NCI-H2196 (cell line): ENCODE measurements around the gene FAM107B.
"Not testable (repeated sequence)": the region's sequence is repeated elsewhere in the genome, so short reads cannot be mapped to it uniquely, and the experiment has no call there.

Source experiments
- DNase-seq: peaks from one replicate; lab custom pipeline; 2025; ENCODE audit not compliant: unreplicated experiment; lab: John Stamatoyannopoulos, UW

FAM107B gene

GRCh38 chr10:14774797-14775196 lies at the start of gene FAM107B:
FAM107B (minus strand) TSS chr10:14774897; CDS start chr10:14774663, 234 bp downstream.
- DNase-seq = no peak

- DNase-seq = no peak
Measured at GRCh38 chr10:14823966-14824365, 49.3 kb upstream of the FAM107B start.

GRCh38 chr10:14822879-14823755 lies 48.4 kb upstream of the FAM107B start:
- DNase-seq = peak; percentile 16

GRCh38 chr10:14821635-14822375 lies 47.1 kb upstream of the FAM107B start:
- DNase-seq = no peak

GRCh38 chr10:14820775-14821154 lies 46.1 kb upstream of the FAM107B start:
- no peak for DNase-seq

- no peak for DNase-seq
Measured at GRCh38 chr10:14820010-14820774, 45.5 kb upstream of the FAM107B start.

GRCh38 chr10:14816717-14817116 lies 42.0 kb upstream of the FAM107B start:
- not testable (repeated sequence) for DNase-seq

GRCh38 chr10:14815681-14816080 lies 41.0 kb upstream of the FAM107B start:
- no peak for DNase-seq

GRCh38 chr10:14812271-14812670 lies 37.6 kb upstream of the FAM107B start:
- no peak for DNase-seq

GRCh38 chr10:14810969-14811953 lies 36.6 kb upstream of the FAM107B start:
- DNase-seq = no peak

- no peak for DNase-seq
Measured at GRCh38 chr10:14806318-14806717, 31.6 kb upstream of the FAM107B start.

- no peak for DNase-seq
Measured at GRCh38 chr10:14803827-14804226, 29.1 kb upstream of the FAM107B start.

GRCh38 chr10:14801723-14802122 lies 27.0 kb upstream of the FAM107B start:
- DNase-seq = no peak

- DNase-seq = no peak
Measured at GRCh38 chr10:14800397-14800796, 25.7 kb upstream of the FAM107B start.

- DNase-seq = no peak
Measured at GRCh38 chr10:14798636-14799035, 23.9 kb upstream of the FAM107B start.

- no peak for DNase-seq
Measured at GRCh38 chr10:14787938-14788337, 13.2 kb upstream of the FAM107B start.

GRCh38 chr10:14784459-14785055 lies 9.9 kb upstream of the FAM107B start:
- DNase-seq = no peak

- DNase-seq = no peak
Measured at GRCh38 chr10:14782691-14783363, 8.1 kb upstream of the FAM107B start.

GRCh38 chr10:14781763-14782162 lies 7.1 kb upstream of the FAM107B start:
- DNase-seq = no peak
